ENCODE data around the gene FLOT2. TPM values are rescaled to one million over a fixed set of nuclear protein-coding genes. Genes with fewer than 3 reads are reported as not detected.

FLOT2 gene
- polyA plus RNA-seq, 1 of the 3 experiments (the other 2 are of a cell fraction) = 105 TPM

DNA sequence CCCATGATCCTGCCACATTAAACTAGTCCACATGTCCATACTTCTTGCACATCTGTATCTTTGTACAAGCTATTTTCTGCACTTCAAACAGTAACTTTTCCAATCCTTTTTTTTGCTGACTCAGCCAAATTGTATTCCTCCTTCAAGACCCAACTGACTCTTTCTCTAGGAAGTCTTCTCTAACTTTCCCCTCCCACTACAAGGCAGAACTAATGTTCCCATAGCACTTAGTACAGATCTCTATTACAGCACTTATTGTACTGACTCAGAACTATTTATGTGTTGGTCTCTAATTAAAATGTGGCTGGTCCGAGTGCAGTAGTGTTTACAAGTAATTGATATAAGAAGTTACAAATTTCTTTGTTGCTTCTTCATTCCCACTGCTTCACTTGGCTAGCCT, 63.1 kb downstream of the FLOT2 start:
- Histone ChIP-seq H3K4me3 (ENCODE audit: low read depth in 2 of 2, low read length in 1 of 2) (no peak overlapping the region), H3K9me2 (no peaks in the 10 kb centered on the region), H3K4me1 (ENCODE audit: control insufficient read depth in 1 of 2, insufficient read depth in 2 of 2, low read depth in 1 of 2, low read length in 1 of 2) (0 out of 4 replicates have a peak, but pooled peaks cover 0 to 5% of the 10 kb centered on the region in 2 experiments), H3K4me2 (no peak overlapping the region), H3K79me2 (ENCODE audit: insufficient read depth) (peaks cover 95% of the 10 kb centered on the region), H3K27ac (ENCODE audit: low read depth in 2 of 2, low read length in 1 of 2) (no peak overlapping the region), H2AFZ (ENCODE audit: low read depth) (no peak overlapping the region), H3K36me3 (replicated peaks in 1 of 2; ENCODE audit: control insufficient read depth in 1 of 2, insufficient read depth in 2 of 2, low read length in 1 of 2) (peaks cover 0 to 15% of the 10 kb centered on the region in 2 experiments), H3K9ac (no peak overlapping the region), H3F3A (replicated peaks; ENCODE audit: insufficient read depth) (peaks cover 22% of the 10 kb centered on the region), H4K20me1 (ENCODE audit: insufficient read depth) (0 out of 2 replicates have a peak, but pooled peaks cover 8% of the 10 kb centered on the region), H3K9me3 (no peaks in the 10 kb centered on the region), H3K27me3 (ENCODE audit: insufficient read depth) (no peaks in the 10 kb centered on the region)
- no peak for TF ChIP-seq MAX (IDR thresholded peaks at IDR 0.05; ENCODE audit: low read depth)
- no peak for TF ChIP-seq MEF2A (IDR thresholded peaks at IDR 0.05; ENCODE audit: borderline replicate concordance, low read depth)
- TF ChIP-seq FOXM1 (IDR thresholded peaks at IDR 0.05; ENCODE audit: low read depth) = no peak
- no peak for TF ChIP-seq RCOR1 (IDR thresholded peaks at IDR 0.05; ENCODE audit: low read length)
- TF ChIP-seq SMC3 (IDR thresholded peaks at IDR 0.05; ENCODE audit: low read depth, low read length) = no peak
- TF ChIP-seq EP300 (IDR thresholded peaks at IDR 0.05; ENCODE audit: borderline replicate concordance in 1 of 2, low read depth in 1 of 2, low read length in 1 of 2) = no peak
- TF ChIP-seq NRF1 (IDR thresholded peaks at IDR 0.05; ENCODE audit: low read depth, low read length) = no peak
- no peak for TF ChIP-seq ZBTB33 (IDR thresholded peaks at IDR 0.05; ENCODE audit: borderline replicate concordance, low read depth)
- TF ChIP-seq, protein P1, sequence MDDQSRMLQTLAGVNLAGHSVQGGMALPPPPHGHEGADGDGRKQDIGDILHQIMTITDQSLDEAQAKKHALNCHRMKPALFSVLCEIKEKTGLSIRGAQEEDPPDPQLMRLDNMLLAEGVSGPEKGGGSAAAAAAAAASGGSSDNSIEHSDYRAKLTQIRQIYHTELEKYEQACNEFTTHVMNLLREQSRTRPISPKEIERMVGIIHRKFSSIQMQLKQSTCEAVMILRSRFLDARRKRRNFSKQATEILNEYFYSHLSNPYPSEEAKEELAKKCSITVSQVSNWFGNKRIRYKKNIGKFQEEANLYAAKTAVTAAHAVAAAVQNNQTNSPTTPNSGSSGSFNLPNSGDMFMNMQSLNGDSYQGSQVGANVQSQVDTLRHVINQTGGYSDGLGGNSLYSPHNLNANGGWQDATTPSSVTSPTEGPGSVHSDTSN (IDR thresholded peaks at IDR 0.05) = no peak
- no peak for TF ChIP-seq TCF12 (IDR thresholded peaks at IDR 0.05)
- TF ChIP-seq, protein P2, sequence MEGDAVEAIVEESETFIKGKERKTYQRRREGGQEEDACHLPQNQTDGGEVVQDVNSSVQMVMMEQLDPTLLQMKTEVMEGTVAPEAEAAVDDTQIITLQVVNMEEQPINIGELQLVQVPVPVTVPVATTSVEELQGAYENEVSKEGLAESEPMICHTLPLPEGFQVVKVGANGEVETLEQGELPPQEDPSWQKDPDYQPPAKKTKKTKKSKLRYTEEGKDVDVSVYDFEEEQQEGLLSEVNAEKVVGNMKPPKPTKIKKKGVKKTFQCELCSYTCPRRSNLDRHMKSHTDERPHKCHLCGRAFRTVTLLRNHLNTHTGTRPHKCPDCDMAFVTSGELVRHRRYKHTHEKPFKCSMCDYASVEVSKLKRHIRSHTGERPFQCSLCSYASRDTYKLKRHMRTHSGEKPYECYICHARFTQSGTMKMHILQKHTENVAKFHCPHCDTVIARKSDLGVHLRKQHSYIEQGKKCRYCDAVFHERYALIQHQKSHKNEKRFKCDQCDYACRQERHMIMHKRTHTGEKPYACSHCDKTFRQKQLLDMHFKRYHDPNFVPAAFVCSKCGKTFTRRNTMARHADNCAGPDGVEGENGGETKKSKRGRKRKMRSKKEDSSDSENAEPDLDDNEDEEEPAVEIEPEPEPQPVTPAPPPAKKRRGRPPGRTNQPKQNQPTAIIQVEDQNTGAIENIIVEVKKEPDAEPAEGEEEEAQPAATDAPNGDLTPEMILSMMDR (IDR thresholded peaks at IDR 0.05) = no peak
- TF ChIP-seq FOXJ3 (CRISPR knock-in tag; IDR thresholded peaks at IDR 0.05) = no peak
- no peak for TF ChIP-seq RAD21 (IDR thresholded peaks at IDR 0.05; ENCODE audit: low read length)
- no peak for TF ChIP-seq TAF1 (IDR thresholded peaks at IDR 0.05; ENCODE audit: borderline replicate concordance, low read depth, low read length)
- no peak for TF ChIP-seq YY1 (IDR thresholded peaks at IDR 0.05; ENCODE audit: low read depth)
- TF ChIP-seq EZH2phosphoT487 (IDR thresholded peaks at IDR 0.05; ENCODE audit: borderline replicate concordance, low read depth) = no peak
- ChIA-PET POLR2A (no interaction called here), CTCF (interaction anchor here (1.6 kb wide), 1 partner anchor 71 kb away, joined by 4 read pairs; no protein-coding TSS in a partner anchor)
- DNase-seq = no peak
- 97% methylated on average over 1 of the region's 1 CpG for WGBS (ENCODE audit: low lambda C conversion rate)

Small RNA genes lying within 50 kb of the gene (small RNA-seq; reads per million reads assigned to genes)
- 0 reads per million in 7 experiments for gene RF00019

Other genes starting within 250 kb of the FLOT2 start
- 108 and 114 TPM in 2 replicates for gene SDF2, start 235.8 kb downstream of the FLOT2 start, polyA plus RNA-seq (2012; rRNA removed)
- 26.7 and 26.9 TPM in 2 replicates for gene SUPT6H, start 235.5 kb downstream of the FLOT2 start, polyA plus RNA-seq (2012; rRNA removed)
- 6.4 and 7.1 TPM in 2 replicates for gene PROCA1, start 185.8 kb downstream of the FLOT2 start, polyA plus RNA-seq (2012; rRNA removed)
- 0.06 and 0.18 TPM in 2 replicates for gene RAB34, start 179.9 kb downstream of the FLOT2 start, polyA plus RNA-seq (2012; rRNA removed)
- gene RPL23A, start 177.7 kb downstream of the FLOT2 start, polyA plus RNA-seq (2012; rRNA removed) = 1,147 and 1,359 TPM in 2 replicates
- gene TLCD1, start 171.5 kb downstream of the FLOT2 start, polyA plus RNA-seq (2012; rRNA removed) = 18.3 and 21.6 TPM in 2 replicates
- gene NEK8, start 168.9 kb downstream of the FLOT2 start, polyA plus RNA-seq (2012; rRNA removed) = 6.0 and 11.0 TPM in 2 replicates
- 95.7 and 104 TPM in 2 replicates for gene TRAF4, start 153.7 kb downstream of the FLOT2 start, polyA plus RNA-seq (2012; rRNA removed)
- 5.8 and 9.0 TPM in 2 replicates for gene FAM222B, start 54.9 kb downstream of the FLOT2 start, polyA plus RNA-seq (2012; rRNA removed)
- 57.3 and 66.1 TPM in 2 replicates for gene ERAL1, start 42.7 kb downstream of the FLOT2 start, polyA plus RNA-seq (2012; rRNA removed)
- gene DHRS13, start 5.3 kb upstream of the FLOT2 start, polyA plus RNA-seq (2012; rRNA removed) = 7.4 and 7.6 TPM in 2 replicates
- 17.8 and 24.0 TPM in 2 replicates for gene PHF12, start 53.8 kb upstream of the FLOT2 start, polyA plus RNA-seq (2012; rRNA removed)
- gene SEZ6, start 108.3 kb upstream of the FLOT2 start, polyA plus RNA-seq (2012; rRNA removed) = 0.12 and 0.37 TPM in 2 replicates
- 0.31 and 0.55 TPM in 2 replicates for gene PIPOX, start 145.4 kb upstream of the FLOT2 start, polyA plus RNA-seq (2012; rRNA removed)